Stimulated activated CD4-positive, alpha-beta T cell treated with anti-CD3 and anti-CD28 coated beads, Interleukin-12 subunit alpha, Interleukin-12 subunit beta, amount 100 ng/mL, for 4 hours (primary cell): Measurements from ENCODE around the gene RBFOX1.
"Not testable (repeated sequence)": the region's sequence is repeated elsewhere in the genome, so short reads cannot be mapped to it uniquely, and the experiment has no call there.

Experiments
- DNase-seq: peaks from one replicate; pipeline ENCODE4 v3.0.0-alpha.2; 2020

The RBFOX1 gene

GRCh38 chr16:7487574-7488323 is 155.1 kb downstream of the RBFOX1 start:
- no peak for DNase-seq

- no peak for DNase-seq
Measured at GRCh38 chr16:7492122-7492521, 159.5 kb downstream of the RBFOX1 start.

- DNase-seq = no peak
Measured at GRCh38 chr16:7493133-7493532, 160.5 kb downstream of the RBFOX1 start.

- DNase-seq = no peak
Measured at GRCh38 chr16:7497691-7498090, 165.0 kb downstream of the RBFOX1 start.

GRCh38 chr16:7501868-7502267 is 169.2 kb downstream of the RBFOX1 start:
- DNase-seq = no peak

DNA sequence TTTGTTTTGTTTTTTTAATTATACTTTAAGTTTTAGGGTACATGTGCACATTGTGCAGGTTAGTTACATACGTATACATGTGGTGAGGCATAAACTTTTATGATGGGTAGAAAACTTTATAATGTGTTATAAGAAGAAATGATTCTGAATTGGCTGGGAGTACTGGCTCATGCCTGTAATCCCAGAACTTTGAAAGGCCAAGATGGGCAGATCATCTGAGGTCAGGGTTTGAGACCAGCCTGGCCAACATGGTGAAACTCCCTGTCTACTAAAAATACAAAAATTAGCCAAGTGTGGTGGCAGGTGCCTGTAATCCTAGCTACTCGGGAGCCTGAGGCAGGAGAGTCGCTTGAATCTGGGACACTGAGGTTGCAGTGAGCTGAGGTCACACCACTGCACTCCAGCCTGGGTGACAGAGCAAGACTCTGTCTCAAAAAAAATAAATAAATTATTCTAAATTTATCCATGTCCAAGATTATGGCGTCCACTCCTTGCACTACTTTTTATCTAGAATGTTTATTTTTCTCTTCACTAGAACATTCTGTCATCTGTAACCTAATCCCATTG is 170.0 kb downstream of the RBFOX1 start:
- DNase-seq = not testable (repeated sequence)

DNA sequence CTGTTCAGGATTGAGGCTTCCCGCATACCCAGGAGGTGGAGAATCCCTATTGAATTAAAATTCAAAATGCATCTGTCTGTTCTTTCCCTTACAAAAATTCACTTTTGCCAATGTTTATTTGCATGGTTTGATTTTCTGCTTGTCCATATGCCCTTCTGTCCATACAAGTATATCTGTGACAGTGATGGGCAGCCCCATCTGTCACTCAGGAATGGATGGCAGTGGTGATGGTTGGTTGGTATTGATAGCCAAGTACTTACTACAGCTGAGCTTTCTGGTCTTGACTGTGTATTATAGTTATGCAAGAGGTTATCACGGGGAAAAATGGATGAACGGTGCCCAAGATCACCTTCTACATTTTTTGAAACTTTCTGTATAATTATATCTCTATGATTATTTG is 171.0 kb downstream of the RBFOX1 start:
- no peak for DNase-seq

- DNase-seq = no peak
Measured at GRCh38 chr16:7504844-7505243, 172.2 kb downstream of the RBFOX1 start.

DNA sequence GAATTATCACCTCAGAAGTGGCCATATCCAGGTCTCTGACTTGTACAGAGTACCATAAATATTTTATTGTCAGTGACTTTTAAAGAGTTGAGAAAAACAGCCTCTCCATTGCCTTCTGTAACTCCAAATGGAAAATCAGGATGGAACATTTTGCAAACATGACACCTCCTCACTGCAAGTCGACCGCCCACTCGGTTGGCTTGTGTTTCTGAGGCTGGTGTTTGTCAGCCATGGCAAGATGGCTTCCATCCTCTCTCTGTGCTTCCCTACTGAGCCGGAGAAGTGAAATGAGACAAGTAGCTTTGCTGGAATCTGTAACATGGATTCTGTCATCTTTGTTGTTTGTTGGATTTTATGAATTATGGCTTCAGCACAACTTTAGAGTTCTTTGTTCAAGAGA is 172.8 kb downstream of the RBFOX1 start:
- no peak for DNase-seq

- no peak for DNase-seq
Measured at GRCh38 chr16:7506363-7506762, 173.7 kb downstream of the RBFOX1 start.

- DNase-seq = no peak
Measured at GRCh38 chr16:7508656-7509055, 176.0 kb downstream of the RBFOX1 start.

DNA sequence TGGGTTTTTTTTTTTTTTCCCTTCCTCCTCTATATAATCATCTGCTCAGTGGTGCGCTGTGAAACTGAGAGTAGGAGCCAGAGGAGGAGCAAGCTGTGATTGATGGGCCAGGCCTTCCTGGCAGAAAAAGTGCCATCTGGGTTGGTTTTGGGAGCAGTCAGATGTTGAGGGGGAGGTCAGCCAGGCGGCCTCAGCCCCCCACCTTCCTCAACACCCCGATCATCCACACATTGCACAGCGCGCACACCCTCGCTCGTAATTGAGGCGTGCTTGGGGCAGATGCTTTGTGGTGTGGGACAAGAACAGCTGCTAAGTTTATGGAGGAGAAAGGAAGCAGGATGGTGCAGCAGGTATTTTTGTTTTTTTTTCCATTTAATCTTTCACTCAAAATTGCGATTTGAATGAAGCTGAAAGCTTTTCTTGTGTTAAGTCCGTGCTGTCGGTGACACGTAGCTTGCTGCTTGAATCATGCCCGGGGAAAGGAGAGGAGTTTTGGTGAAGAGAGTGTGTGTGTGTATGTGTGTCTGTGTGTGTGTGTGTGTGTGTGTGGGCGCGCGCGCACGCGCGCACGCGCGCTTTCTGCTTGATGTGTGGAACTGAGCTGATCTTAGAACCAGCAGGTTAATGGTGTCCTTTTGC is 177.4 kb downstream of the RBFOX1 start:
- no peak for DNase-seq

DNA sequence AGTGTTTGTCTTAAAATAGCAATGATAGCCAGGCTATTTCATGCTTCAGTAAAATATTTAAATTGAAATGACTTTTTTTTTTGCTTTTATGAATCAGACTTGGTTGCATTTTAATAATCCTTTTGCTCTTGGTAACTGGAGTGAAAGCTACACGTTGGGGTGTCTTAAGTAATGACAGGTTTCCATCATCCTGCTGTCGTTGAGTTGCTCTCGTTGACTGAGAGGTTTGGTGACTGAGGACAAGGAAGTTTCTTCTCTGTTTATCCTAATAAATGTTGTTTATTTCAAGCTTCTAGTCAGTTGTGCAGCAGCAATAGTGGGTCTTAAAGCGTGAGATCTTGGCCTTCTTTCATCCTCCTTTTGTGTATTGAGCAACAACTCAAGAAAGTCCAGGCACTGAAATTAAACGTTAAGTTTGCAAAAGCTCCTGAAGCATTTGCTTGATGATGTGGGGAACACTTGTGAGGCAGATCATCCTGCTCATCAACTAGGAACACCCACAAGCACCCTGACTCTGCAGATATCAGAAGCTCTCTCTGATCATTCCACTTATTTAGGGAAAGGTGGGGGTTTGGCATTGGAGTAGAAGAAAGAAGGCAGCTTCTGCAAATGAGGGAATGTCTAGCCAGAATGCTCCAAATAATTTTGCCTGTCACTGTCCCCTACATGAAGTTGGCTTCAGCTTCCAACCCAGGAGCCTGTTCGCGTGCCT is 179.1 kb downstream of the RBFOX1 start:
- no peak for DNase-seq

DNA sequence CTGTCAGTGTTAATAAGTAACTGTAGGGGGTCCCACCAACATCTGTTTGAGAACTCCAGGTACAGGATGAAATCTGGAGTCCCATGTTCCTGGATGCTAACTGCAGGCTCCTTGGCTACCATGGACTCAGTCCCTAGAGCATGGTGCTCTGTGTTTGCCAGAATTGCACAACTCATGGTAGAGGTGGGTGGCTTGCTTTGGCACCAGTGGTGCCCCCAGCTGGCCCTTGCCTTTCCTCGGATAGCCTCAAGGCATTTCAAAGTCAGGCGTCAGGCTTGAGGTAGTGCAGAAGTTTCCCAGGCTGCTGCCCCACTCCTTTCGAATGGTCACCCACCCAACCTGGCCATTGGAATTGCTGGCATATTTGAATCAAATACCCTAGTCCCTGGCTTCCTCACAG is 179.9 kb downstream of the RBFOX1 start:
- DNase-seq = no peak

DNA sequence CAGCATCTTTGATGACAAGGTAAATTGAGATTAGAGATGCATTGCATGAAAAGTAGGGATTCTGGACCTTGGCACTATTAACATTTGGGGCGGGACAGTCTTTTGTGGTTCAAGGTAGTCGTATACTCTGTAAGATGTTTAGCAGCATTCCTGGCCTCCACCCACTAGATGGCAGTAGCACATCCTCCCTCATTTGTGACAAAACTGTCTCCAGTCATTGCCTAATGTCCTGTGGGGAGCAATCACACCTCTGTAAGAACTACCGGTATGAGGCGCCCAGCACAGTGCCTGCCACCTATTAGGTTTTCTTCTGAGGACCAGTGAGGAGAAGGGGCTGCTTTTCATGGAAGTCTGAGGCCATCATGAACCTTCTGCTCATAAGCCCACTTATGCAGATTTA is 180.8 kb downstream of the RBFOX1 start:
- DNase-seq = no peak

GRCh38 chr16:7515543-7515942 is 182.9 kb downstream of the RBFOX1 start:
- no peak for DNase-seq

DNA sequence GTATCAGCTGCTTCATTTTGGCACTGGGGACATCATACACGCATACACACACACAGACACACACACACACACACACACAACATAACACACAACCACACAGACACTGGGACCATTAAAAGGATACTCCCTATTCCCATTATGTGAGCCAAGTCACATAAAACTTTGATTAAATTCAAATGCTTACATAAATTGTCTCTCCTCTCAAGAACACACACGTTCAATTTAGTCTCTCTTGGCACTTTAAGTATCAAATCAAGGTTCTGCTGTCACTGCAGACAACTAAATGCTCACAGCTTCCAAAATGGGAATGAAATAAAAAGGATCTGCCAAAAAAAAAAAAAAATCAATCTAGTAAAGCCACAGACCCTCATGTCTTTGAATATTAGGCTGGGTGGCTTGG is 184.9 kb downstream of the RBFOX1 start:
- DNase-seq = no peak

GRCh38 chr16:7518158-7518557 is 185.5 kb downstream of the RBFOX1 start:
- no peak for DNase-seq

DNA sequence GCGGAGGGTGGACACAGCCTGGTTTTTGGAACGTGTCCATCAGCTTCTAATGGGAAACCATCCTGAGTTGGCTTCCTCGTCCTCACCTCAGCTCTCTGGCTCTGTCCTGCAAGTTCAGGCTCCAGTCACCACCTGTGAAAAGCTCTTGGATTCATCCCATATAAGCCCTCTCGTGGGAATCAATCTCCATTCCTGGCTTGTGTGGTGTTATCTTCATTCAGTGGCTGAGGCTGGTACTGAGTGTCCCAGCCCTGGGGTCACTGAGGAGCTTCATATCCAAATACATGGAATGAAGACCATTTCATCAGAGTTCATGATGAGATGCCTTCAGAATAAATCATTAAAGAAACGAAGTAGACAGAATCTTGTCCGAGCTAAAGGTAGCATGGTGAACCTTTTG is 189.2 kb downstream of the RBFOX1 start:
- no peak for DNase-seq

DNA sequence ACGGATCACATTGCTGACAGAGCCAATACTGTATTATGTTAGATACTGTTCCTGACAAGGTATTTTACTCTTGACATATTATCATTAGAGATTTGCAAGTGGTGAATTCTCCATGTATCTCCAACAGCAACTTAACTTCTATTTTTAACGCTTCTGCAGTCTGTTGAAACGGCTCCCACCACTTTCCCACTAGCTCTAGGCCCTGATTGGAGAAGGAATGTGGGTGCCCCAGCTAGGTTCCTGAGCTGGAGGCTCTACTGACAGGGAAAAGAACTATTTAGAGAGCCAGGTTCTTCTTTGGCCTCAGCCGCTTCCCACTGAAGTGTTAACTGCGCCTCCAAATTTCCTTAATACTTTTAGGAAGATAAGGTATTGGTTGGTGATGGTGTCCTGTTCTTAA is 191.8 kb downstream of the RBFOX1 start:
- no peak for DNase-seq

GRCh38 chr16:7526736-7527135 is 194.1 kb downstream of the RBFOX1 start:
- no peak for DNase-seq

DNA sequence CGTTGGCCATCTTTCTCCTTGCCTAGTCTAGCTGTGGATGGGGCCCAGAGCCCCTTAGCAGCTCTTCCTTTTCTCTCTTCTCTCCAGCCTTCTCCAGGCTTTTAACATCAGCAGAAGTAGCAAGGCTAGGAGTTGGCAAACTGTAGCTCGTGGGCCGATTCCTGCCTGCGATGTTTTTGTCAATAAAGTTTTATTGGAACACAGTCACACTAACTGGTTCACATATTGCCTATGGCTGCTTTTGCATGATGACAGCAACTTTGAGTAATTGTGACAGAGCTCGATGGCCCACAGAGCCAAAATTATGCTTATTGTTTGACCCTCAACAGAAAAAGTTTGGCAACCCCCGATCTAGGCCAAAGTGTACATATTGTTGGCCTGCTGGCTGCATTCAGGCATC is 199.9 kb downstream of the RBFOX1 start:
- DNase-seq = no peak

DNA sequence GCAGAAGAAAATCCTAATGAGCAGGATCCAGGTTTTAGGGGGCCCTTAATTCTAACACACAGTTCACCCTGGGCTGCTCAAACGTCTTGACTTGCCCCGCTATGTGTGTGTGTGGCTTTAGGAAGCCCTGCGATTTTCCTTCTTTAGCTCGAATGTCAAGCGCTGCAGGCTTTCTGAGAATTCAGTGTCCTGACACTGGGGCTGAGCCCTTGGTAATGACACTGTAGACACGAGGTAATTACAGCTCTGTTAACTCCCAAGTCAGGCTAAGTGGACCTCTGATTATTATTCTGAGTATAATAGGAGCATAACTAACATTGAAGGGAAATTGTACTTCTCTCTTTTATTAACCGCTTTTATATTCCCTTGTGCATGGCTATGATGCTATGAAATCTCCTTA is 202.1 kb downstream of the RBFOX1 start:
- DNase-seq = no peak

GRCh38 chr16:7541026-7541425 is 208.4 kb downstream of the RBFOX1 start:
- DNase-seq = no peak
